Posterior cingulate gyrus (tissue), 11 donors: ENCODE data around the gene BCAR1.
A peak's percentile ranks its signal among the peaks of the same experiment; 100 is the strongest.
"Not testable (repeated sequence)": the region's sequence is repeated elsewhere in the genome, so short reads cannot be mapped to it uniquely, and the experiment has no call there.

Experiments used
- DNase-seq, 10 donors: peaks; one replicate each; pipeline versions ENCODE4 v3.0.0 to v3.0.0-alpha.2; 2020 to 2021; ENCODE audit warnings: mixed read lengths in 3 of 10
- intact Hi-C: fragments of 100-400 bp; cut with DNase I; formaldehyde crosslinking; loops from one replicate; pipeline ENCODE4 v1.15.1; 2023

BCAR1 gene

DNA sequence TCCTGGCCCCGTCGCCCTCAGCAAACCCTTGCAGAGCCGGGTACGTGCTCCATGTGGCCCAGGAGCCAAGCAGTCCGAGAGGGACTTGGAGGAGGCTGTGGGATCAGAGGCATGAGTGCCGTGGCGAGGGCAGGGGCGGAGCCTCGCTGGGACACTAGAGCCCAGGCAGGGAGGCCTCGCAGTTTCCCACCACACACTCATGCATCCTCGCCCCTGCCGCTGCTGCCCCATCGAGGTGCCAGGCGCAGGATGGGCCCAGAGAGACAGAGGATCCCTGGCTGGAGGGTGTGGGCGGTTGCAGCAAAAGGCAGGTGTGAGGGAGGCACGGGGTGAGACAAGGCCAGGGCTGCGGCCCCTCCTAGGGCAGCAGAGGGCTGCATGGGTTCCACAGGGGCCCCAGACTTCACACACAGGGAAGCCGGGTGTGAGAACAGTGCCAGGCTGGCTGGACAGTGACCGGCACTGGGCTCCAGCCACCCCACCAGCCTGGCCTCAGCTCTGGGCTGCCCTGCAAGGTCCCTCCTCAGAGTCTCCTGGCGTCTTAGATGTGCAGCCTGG lies 7.7 kb downstream of the BCAR1 start:
- intact Hi-C loops, result no loop called here

DNA sequence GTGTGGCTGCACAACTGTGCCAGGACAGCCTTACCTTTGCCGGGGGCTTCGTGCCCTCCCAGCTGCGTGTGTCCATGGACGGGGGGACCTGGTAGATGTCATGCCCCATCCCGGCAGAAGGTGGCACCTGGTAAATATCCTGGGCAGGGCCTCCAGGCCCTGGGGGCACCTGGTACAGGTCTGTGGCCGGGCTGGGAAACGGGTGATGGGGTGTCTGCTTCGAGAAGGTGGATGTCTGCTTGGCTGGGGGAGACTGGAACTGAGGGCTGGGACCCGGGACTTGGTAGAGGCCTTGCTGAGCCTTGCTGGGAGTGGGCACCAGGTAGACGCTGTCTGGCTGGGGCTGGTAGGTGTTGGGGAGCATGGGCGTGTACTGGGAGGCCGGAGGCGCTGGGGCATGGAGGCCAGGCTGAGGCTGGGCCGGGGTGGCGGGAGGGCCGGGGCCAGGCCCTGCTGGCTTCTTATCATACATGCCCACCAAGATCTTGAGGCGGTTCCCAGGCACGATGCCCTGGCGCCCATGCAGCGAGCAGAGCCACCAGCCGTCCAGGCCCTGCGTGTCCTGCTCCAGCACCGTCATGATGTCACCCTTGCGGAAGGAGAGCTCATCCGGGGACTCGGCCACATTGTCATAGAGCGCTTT lies 8.9 kb downstream of the BCAR1 start:
- intact Hi-C loops, result not testable (repeated sequence)
- DNase-seq, result peak in 1 of 10 donors; percentile 9

More for the DNA sequence above, 7.7 kb downstream of the BCAR1 start:
- peak in 1 of 10 donors; percentile 24 for DNase-seq

DNA sequence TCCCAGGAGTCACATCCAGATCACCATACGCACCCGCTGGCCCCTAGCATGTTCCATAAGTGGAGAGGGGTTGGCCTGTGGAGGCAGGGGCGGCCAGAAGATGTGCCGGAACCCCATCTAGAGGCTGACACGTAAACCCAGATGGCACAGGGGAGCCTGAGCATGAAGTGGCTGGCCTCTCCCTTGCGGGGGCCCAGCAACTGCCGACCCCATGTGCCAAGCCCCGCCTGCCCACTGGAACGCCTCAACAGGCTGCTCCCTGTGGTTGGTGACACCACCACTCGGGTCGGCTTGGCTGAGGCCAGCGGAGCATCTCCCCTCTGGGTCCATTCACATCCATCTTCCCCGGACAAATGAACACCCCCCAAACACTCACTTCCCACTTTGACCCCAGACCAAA lies 9.5 kb downstream of the BCAR1 start:
- intact Hi-C loops, result no loop called here

DNA sequence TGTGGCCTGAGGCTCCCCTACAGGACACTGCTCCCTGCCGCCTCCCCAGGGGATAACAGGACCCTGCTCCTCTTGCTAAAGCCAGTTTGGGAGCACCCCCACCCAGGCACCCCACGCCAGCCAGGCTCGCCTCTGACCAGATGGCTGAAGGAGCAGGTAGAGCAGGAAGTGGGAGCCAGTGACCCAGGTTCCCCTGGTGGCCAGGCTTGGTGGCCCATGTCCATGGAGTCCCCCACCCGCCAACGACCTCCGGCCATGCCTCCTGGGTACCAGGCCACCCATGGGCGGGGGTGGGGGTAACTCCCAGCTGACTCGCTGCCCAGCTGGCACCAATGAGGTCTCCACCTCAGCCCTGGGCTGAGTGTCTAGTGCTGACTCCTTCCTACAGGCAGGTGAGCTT lies 10.0 kb downstream of the BCAR1 start:
- intact Hi-C loops, result no loop called here
- peak in 1 of 10 donors; percentile 6 for DNase-seq

More for the DNA sequence above, 9.5 kb downstream of the BCAR1 start:
- no peak for DNase-seq

DNA sequence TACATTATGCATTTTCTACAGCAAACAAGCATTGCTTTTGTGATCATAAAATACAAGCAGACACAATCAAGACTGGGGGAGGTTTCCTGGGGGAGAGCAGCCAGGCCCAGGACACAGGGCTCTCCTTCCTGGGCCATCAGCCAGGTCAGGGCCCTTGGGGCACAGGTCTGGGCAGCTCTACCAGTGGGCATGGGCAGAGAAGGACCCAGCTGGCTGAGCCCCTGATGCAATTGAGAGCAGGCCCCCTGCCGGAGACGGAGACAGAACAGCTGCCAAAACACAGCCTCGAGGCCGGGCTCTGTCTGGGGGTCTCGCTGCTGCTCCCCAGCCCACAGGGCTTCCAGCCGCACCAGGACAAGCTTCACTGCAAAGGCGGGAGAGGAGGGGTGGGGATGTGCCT lies 10.8 kb downstream of the BCAR1 start:
- peak in 1 of 10 donors; percentile 6 for DNase-seq
- intact Hi-C loops, result not testable (repeated sequence)

DNA sequence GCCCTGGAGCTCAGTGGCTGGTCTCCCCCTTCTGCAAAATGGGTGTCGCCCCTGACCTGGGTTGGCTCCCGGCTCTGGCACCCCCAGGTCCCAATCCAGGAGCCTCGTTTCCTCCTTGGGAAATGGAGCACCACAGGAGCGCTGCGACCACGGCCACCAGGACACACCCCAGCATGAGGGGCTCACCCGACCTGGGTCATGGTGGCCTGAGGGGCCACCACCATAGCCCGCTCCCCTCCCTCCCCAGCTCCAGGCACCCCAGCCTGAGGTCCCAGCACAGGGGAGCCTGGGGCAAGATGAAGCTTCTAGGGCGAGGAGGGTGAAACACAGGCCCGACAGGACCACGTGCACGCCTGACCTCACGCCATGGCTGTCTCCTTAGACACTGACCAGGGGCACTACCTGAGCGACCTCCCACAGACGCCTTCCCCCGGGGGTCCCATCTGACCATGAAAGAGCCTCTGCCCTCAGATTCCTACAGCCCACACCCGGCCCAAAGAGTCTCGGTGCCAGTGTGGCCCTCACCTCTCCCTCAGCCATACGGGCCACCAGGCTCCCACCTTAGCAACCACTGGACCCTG lies 11.8 kb downstream of the BCAR1 start:
- DNase-seq, result no peak
- intact Hi-C loops, result no loop called here

DNA sequence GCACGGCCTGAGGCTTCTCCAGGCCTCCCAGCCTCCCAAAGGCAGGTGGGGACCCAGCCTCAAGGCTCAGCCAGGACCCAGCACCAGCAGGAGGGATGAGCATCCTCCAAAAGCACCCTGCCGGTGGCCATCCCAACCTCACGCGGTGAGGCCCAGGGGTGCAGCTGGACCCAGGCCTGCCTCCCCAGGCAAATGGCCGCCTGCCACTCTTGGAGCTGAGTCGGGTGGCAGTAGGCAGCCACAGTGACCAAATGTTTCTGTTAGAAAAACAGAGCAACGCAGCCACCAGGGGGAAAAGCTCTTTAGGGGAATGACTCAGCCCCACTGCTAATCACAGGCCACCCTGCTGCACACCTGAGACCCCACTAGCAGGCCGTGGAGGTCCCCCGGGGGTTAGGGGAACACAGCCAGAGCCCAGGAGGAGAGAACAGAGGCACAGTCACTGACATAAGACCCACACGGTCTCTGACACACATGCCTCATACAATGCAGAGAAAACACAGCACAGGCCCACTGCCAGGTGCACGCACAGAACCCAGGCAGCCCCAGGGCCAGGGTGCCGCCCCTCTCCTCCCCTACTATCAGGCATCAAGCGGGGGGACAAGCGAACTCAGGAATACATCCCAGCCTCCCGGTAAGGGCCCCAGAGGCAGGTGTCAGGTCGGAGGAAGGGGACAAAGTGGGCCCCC lies 12.4 kb downstream of the BCAR1 start:
- intact Hi-C loops, result no loop called here
- DNase-seq, result peak in 5 of 10 donors; percentile 59 to 93 (median 64)

DNA sequence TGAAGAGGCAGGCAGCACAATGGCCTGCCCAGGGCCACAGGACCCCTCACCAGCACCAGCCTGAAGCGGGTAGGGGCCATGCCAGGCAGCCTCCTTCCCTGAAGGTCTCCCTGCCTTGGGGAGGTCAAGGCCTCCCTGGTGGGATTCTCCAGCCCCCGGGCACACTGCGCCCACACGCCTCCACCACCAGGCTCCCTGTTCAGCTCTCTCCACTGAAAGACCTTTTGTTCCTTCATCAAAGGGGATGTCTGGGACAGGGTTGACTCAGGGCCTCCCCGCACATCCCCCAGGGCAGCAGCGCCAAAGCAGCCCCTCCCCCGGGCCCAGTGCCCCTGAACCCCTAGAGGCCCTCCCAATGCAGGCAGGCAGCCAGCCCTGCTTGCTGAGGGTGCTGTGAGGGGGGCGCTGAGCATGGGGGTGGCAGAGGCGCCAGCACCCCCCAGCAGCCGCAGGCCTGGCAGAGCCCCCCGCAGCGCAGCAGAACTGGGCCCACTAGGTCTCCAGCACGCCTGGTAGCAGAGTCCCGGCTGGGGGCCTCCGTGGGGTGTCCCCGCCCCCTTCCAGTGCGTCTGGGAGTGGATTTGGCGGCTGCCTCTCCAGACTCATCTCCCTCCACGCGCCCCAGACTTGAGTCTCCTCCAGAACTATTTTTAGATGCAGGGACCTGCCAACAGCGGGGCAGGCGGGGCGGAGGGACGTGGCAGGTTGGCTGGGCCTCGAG lies 13.1 kb downstream of the BCAR1 start:
- intact Hi-C loops, result no loop called here
- peak; percentile 69 to 97 (median 81) for DNase-seq

DNA sequence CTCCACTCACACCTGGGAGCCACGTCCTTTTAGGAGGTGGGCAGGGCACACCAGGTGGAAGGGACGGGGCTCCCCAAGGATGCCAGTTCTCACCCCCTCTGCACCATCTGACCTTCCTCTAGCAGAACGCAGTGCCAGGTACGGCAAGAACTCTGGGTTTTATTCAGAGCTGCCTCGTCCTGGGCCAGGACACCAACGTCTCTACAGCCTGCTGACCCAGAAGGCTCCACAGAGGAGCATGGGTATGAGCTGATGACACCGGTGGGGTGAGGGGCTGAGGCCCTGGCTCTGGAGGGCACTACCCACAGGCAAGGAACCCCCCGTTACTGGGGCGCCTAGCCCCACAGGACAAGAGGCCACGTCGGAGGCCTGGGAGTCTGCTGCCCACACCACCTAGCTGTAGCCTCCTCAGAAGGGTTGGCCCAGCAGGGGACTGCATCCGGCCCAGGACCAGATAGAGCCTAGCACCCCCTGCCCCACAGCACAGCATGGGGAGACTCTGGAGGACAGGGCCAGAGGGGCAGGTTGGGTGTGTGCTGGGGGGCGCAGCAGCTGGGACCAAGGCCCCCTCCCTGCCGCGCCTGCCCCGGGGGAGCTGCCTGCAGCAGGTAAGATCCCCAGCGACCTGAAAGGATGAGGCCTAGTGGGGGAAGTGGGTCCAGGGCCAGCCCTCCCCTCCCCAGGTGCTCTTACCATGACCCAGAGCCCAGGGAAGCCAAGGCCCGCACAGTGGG lies 13.9 kb downstream of the BCAR1 start:
- peak in 1 of 10 donors; percentile 87 for DNase-seq

DNA sequence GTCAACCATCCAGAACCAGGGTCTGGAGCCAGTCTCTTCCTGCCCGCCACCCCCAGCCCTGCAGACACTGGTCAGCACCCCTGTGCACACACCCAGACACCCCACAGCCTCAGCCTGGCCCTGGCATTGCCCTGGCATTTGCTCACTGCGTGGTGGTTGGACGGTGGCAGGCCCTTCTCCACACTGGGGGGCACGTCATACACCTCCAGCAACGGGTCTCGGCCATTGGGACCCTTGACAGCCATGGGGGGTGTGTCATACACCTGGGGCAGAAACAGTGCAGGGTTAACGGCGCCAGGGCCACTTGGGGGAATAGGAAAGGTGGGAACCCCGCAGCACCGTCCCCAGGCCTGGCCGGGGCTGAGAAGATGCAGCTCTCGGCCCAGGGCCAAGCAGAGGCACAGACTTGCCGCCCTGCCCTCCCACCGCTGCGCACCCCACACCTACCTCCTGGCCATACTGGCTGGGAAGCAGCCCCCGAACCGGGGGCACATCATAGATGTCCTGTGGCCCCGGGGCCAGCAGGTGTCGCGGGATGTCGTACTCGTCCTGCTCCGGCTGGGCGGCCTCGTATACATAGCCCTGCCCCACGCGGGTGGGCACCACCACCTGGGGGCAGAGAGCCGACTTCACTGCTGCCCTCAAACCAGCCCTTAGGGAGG lies 14.6 kb downstream of the BCAR1 start:
- intact Hi-C loops, result no loop called here
- DNase-seq, result peak in 1 of 10 donors; percentile 81

More for the DNA sequence above, 13.9 kb downstream of the BCAR1 start:
- intact Hi-C loops, result no loop called here

DNA sequence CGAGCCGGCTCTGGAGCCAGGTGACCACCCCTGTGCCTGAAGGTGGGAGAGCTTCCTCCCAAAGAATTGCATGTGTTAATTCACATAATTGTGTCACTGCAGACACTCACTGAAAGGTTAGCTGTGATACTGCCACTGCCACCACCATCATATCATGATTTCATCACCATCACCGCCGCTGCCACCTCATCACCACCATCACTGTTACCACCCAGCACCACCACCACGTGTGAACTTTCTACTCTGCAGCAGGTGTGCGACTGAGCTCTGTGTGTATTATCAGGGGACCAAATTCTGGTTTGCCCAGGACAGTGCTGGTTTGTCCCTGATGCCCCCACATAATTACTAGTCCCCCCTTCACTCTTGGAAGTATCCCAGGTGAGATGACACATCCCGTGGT lies 15.2 kb downstream of the BCAR1 start:
- intact Hi-C loops, result no loop called here
- peak in 1 of 10 donors; percentile 75 for DNase-seq

DNA sequence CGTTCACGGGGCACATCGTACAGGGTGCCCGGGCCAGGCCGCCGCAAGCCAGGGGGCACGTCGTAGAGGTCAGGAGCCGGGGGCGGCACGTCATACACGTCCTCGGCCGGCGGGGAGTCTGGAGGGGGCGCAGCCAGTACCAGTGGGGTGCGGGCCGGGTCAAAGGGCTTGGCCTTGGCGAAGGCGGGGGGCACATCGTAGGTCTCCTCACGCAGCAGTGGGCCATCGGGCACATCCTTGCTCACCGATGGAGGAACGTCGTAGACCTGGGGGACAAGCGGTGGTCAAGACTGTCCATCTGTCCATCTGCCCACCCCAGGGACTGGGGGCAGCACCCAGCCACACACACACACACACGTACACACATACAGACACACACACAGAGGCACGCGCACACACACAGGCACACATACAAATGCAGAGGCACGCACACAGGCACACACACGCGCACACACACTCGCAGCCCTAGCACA lies 15.7 kb downstream of the BCAR1 start:
- peak in 1 of 10 donors; percentile 69 for DNase-seq

DNA sequence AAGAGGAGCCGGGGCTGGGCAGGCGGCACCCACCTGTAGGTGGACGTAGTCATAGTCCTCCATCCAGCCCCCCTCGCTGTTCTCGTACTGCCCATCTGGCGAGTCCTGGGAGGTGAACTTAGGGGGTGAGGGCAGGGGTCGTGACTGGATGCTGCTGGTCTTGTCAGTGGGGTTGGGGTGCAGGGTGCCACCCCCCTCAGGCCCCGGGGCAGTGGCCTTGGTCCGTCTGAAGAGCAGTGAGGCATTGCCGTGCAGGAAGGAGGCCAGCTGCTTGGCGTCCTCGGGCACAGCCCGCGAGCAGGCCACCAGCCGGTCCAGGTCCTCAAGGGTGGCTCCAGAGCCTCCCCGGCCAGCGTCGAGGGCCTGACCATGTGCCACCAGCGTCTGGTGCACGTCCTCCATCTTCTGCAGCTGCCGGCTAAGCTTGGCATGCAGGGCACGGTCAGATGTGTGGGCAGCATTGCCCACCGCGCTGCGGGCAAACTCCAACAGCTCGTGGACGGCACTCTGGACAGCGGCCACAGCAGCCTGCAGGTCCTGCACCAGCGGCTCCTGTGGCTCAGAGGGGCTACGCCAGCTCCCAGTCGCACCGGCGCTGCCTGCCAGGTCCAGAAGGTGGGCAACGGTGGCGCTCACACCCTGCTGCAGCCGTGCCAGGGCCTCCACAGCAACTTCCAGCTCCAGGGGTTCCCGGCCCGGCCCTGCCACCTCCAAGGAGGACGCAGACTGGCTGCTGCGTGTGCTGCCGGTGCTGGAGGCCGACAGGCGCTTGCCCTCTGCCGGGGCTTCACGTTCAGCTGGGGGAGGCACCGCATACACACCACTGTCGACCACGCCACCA lies 16.3 kb downstream of the BCAR1 start:
- peak in 1 of 10 donors; percentile 87 for DNase-seq
- intact Hi-C loops, result loop anchor here (1.0 to 5.0 kb wide), 2 partner anchors 38 to 150 kb away; no protein-coding TSS in a partner anchor

More for the DNA sequence above, 15.7 kb downstream of the BCAR1 start:
- intact Hi-C loops, result no loop called here

DNA sequence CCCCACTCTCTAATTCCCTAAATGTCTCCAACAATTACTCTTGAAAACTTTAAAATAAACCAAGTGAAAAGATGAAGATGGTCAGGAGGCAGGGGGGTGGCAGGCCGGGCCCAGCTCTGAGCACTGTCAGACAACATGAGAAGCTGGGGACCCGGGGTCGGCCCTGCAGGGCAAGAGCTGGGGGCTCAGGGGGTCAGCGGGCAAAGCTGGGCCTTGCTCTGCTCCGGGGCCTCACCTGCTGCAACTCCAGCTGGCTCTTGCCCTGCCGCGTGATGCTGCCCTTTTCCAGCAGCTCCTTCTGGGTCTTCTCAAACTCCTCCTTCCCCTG lies 17.8 kb downstream of the BCAR1 start:
- intact Hi-C loops, result loop anchor here (5.0 kb wide), 1 partner anchor 36 kb away; no protein-coding TSS in a partner anchor
- DNase-seq, result no peak

DNA sequence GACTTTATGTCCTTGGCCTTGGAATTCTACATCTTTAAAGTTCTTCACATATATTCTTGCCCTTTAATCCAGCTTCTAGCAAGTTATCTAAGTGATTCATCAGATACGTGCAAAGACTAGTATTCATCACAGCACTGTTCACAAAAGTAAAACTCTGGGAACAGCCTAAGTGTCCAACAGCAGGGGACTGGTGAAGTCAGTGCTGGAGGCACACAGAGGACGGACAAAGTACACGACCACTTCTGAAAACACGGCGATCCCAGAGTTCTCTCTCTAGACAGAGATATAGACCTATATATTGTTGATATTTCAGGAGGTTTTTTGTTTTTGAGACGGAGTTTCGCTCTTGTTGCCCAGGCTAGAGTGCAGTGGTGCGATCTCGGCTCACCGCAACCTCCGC lies 19.9 kb downstream of the BCAR1 start:
- no peak for DNase-seq
- intact Hi-C loops, result loop anchor here (5.0 kb wide), 1 partner anchor 34 kb away; no protein-coding TSS in a partner anchor

DNA sequence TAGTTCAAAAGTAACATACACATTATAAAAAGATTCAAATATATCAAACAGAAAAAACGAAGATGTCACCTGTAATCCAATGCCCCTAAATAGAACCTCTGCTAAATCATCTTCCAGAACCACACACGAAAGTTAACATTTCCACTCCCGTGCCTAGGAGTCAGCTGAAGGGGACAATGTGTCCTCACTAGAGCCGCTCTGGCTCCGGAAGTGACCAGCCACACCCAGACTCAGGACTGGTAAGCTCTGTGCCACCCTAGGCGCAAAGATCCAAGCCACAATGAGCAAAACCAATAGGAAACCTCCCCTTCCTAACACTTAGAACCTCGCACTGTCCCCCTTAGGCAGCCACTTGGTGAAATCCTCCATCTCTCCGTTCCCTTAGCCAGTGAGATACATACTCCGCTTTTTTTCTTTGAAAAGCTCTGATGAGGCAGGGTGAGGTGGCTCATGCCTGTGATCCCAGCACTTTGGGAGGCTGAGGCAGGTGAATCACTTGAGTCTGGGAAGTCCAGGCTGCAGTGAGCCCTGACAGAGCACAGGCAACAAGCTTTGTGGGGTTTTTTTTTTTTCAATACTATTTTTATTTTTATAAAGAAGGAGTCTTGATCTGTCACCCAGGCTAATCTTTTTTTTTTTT lies 20.8 kb downstream of the BCAR1 start:
- intact Hi-C loops, result loop anchor here (5.0 kb wide), 1 partner anchor 33 kb away; no protein-coding TSS in a partner anchor

DNA sequence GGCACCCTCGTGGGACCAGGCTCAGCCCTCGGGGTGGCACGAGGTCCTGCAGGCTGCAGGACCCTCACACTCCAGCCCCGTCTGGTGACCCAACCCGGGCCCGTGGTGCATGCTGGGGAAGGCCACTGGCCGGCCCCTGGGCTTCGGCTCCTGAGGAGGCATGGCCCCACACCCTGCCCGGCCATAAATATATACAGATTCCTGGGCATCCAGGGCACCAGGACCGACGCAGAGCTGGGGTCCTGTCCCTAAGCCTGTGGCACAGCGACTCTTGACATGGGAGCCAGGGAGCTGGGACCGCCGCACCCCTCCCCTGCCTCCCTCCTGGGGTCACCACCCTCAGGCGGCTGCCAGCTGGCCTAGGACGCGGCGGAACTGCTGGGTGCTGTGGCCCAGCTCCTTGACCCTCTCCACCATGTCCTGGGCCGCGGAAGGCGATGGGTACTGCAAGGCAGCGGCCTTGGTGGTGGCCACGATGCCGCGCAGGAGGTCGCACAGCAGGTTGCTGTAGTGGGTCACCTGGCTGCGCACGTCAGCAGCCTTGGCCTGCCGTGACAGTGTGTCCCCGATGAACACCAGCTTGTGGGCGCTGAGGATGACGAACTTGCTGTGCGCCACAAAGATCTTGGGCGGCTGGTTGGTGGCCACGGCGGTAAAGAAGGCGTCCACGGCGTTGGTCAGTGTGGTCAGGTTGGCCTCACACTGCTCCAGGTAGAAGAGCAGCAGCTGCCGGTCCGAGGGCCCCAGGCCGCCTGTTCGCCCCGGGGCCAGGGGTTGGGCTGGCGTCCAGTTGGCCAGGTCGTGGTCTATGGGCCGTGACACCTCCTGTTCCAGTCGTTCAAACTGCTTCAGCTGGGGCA lies 22.0 kb downstream of the BCAR1 start:
- DNase-seq, result no peak
- intact Hi-C loops, result loop anchor here (5.0 kb wide), 1 partner anchor 32 kb away; no protein-coding TSS in a partner anchor

More for the DNA sequence above, 20.8 kb downstream of the BCAR1 start:
- no peak for DNase-seq
